ENCODE results near the gene PLEKHH1.

GRCh38 chr14:67638642-67639041 lies 105.6 kb downstream of the PLEKHH1 start:
- TF ChIP-seq CBFA2T2 (conservative IDR thresholded peaks at IDR 0.05) = no peak
- no peak for TF ChIP-seq EGR1 (conservative IDR thresholded peaks at IDR 0.05)
- TF ChIP-seq MEIS2 (IDR thresholded peaks at IDR 0.05; ENCODE audit: partially characterized antibody) = no peak
- no peak for TF ChIP-seq SMAD2 (IDR thresholded peaks at IDR 0.05; ENCODE audit: low read depth, low read length)
- TF ChIP-seq ELF4 (CRISPR knock-in tag; IDR thresholded peaks at IDR 0.05) = no peak
- no peak for TF ChIP-seq ELF1 (tag; IDR thresholded peaks at IDR 0.05)
- no peak for TF ChIP-seq PHF21A (IDR thresholded peaks at IDR 0.05; ENCODE audit: borderline replicate concordance, low read depth)
- no peak for TF ChIP-seq POLR2AphosphoS5 (IDR thresholded peaks at IDR 0.05; ENCODE audit: control insufficient read depth, insufficient read depth, low read depth, low read length)
- TF ChIP-seq EZH2 (IDR thresholded peaks at IDR 0.05; ENCODE audit: borderline replicate concordance, low read depth, low read length) = no peak
- TF ChIP-seq SP1 (CRISPR knock-in tag; IDR thresholded peaks at IDR 0.05) = no peak
- no peak for TF ChIP-seq SMARCA4 (IDR thresholded peaks at IDR 0.05)
- no peak for TF ChIP-seq HLTF (IDR thresholded peaks at IDR 0.05)
- TF ChIP-seq MTA3 (IDR thresholded peaks at IDR 0.05; ENCODE audit: borderline replicate concordance) = no peak
- no peak for TF ChIP-seq L3MBTL2 (IDR thresholded peaks at IDR 0.05)

All from K562 (cell line).